ENCODE measurements around the gene AIFM1. TPM values are rescaled to one million over a fixed set of nuclear protein-coding genes. Genes with fewer than 3 reads are reported as not detected.

Gene AIFM1
- total RNA-seq (10 to 100 TPM; 11.6 to 35.8 (median 21.1) TPM), polyA plus RNA-seq (10 to 100 TPM; 24.8 to 35.4 TPM), total RNA-seq (19.4 reads per million, percentile 50 among the genes with 10 or more reads in this experiment)

GRCh38 chrX:130165703-130166502 lies at the start of gene AIFM1:
TSS of gene AIFM1 (minus strand) at chrX:130165841. CDS start at chrX:130165656, 185 bp downstream.
- H3K27ac ChIP-seq (ENCODE audit: low read depth, low read length) = peak within 1 kb of the TSS; percentile 78
- Mint-ChIP-seq H3K4me1 (peaks cover 6 to 41% (median 32%) of the 10 kb centered on the region in 7 donors), H3K27ac (peak within 1 kb of the TSS; percentile 85 to 96 (median 92)), H3K36me3 (no peaks in the 10 kb centered on the region), H3K9me3 (no peaks in the 10 kb centered on the region), H3K4me3 (peak within 1 kb of the TSS; percentile 84 to 98 (median 90)), H3K27me3 (no peaks in the 10 kb centered on the region)
- H3K9me3 ChIP-seq (ENCODE audit: control insufficient read depth in 2 of 3, low read length in 3 of 3) = no peaks in the 10 kb centered on the region
- peak; percentile 94 for ATAC-seq
- intact Hi-C loops (cut with micrococcal nuclease) = loop anchor here (1.0 to 5.0 kb wide), 9 partner anchors 7 to 736 kb away; partner anchors contain the start of genes ENOX2 (in 1 of the 2), ZDHHC9 (in 1 of the 2) and ZNF280C (in 1 of the 2)
- ChIA-PET CTCF (interaction anchor here (0.6 to 1.4 kb wide), 4 partner anchors 14 to 626 kb away, joined by 3 to 5 read pairs (median 4); partner anchors contain the start of gene OCRL), POLR2A (interaction anchor here (0.8 to 1.6 kb wide), 6 partner anchors 8 to 85 kb away, joined by 3 to 9 read pairs (median 4); no protein-coding TSS in a partner anchor)
- no peaks in the 10 kb centered on the region for H3K36me3 ChIP-seq (ENCODE audit: control insufficient read depth in 2 of 3, insufficient read depth in 3 of 3, low read length in 3 of 3)
- DNase-seq = peak; percentile 68 to 90 (median 84)
- peaks cover 8 to 10% of the 10 kb centered on the region in 2 donors for H3K4me1 ChIP-seq (ENCODE audit: control insufficient read depth in 2 of 2, insufficient read depth in 2 of 2, low read length in 2 of 2)
- H3K27me3 ChIP-seq (ENCODE audit: control insufficient read depth in 2 of 2, insufficient read depth in 2 of 2, low read length in 2 of 2) = no peaks in the 10 kb centered on the region
- peak within 1 kb of the TSS; percentile 87 for H3K4me3 ChIP-seq (ENCODE audit: low read length)

- Histone ChIP-seq H3K4me3 (ENCODE audit: low read length) (no peak overlapping the region), H3K27me3 (ENCODE audit: control insufficient read depth in 2 of 2, insufficient read depth in 2 of 2, low read length in 2 of 2) (no peaks in the 10 kb centered on the region), H3K36me3 (ENCODE audit: control insufficient read depth in 2 of 3, insufficient read depth in 3 of 3, low read length in 3 of 3) (peaks cover 0 to 3% (median 0%) of the 10 kb centered on the region in 3 experiments), H3K4me1 (ENCODE audit: control insufficient read depth in 2 of 2, insufficient read depth in 2 of 2, low read length in 2 of 2) (no peaks in the 10 kb centered on the region), H3K27ac (ENCODE audit: low read depth, low read length) (no peak overlapping the region), H3K9me3 (ENCODE audit: control insufficient read depth in 2 of 3, low read length in 3 of 3) (no peaks in the 10 kb centered on the region)
- DNase-seq (no peak), ATAC-seq (no peak)
- POLR2A ChIA-PET = no interaction called here
- Mint-ChIP-seq H3K4me3 (no peak overlapping the region), H3K36me3 (peaks cover 4 to 28% (median 13%) of the 10 kb centered on the region in 5 donors), H3K27ac (peak overlapping the region in 1 of 9 donors; percentile 38), H3K9me3 (no peaks in the 10 kb centered on the region), H3K27me3 (no peaks in the 10 kb centered on the region), H3K4me1 (peaks cover 0 to 22% (median 0%) of the 10 kb centered on the region in 7 donors)
- intact Hi-C loops (cut with micrococcal nuclease) = no loop called here
- CTCF ChIA-PET = no interaction called here
Observed at GRCh38 chrX:130213376-130213775, 47.7 kb upstream of the AIFM1 start.

- no peak overlapping the region for H3K4me3 ChIP-seq (ENCODE audit: low read length)
- DNase-seq = no peak
- H3K27ac Mint-ChIP-seq = peak overlapping the region in 1 of 9 donors; percentile 64
- CTCF ChIA-PET = no interaction called here
- H3K36me3 Mint-ChIP-seq = peaks cover 4 to 31% (median 13%) of the 10 kb centered on the region in 5 donors
- H3K9me3 ChIP-seq (ENCODE audit: control insufficient read depth in 2 of 3, low read length in 3 of 3) = no peaks in the 10 kb centered on the region
- H3K36me3 ChIP-seq (ENCODE audit: control insufficient read depth in 2 of 3, insufficient read depth in 3 of 3, low read length in 3 of 3) = peaks cover 0 to 3% (median 0%) of the 10 kb centered on the region in 3 experiments
- H3K9me3 Mint-ChIP-seq = no peaks in the 10 kb centered on the region
- no peaks in the 10 kb centered on the region for H3K27me3 Mint-ChIP-seq
- ATAC-seq = no peak
- H3K27me3 ChIP-seq (ENCODE audit: control insufficient read depth in 2 of 2, insufficient read depth in 2 of 2, low read length in 2 of 2) = no peaks in the 10 kb centered on the region
- H3K4me1 ChIP-seq (ENCODE audit: control insufficient read depth in 2 of 2, insufficient read depth in 2 of 2, low read length in 2 of 2) = no peaks in the 10 kb centered on the region
- POLR2A ChIA-PET = no interaction called here
- H3K27ac ChIP-seq (ENCODE audit: low read depth, low read length) = no peak overlapping the region
- peak overlapping the region in 1 of 10 donors; percentile 1 for H3K4me3 Mint-ChIP-seq
- intact Hi-C loops (cut with micrococcal nuclease) = no loop called here
- peaks cover 0 to 22% (median 0%) of the 10 kb centered on the region in 7 donors for H3K4me1 Mint-ChIP-seq
Observed at GRCh38 chrX:130212371-130212770, 46.7 kb upstream of the AIFM1 start.

GRCh38 chrX:130211415-130212186 lies 46.0 kb upstream of the AIFM1 start:
- no peaks in the 10 kb centered on the region for H3K27me3 Mint-ChIP-seq
- no peaks in the 10 kb centered on the region for H3K9me3 Mint-ChIP-seq
- CTCF ChIA-PET = no interaction called here
- DNase-seq (no peak), ATAC-seq (no peak)
- H3K4me3 Mint-ChIP-seq = peak overlapping the region in 1 of 10 donors; percentile 23
- no peak overlapping the region for H3K27ac ChIP-seq (ENCODE audit: low read depth, low read length)
- peaks cover 4 to 27% (median 13%) of the 10 kb centered on the region in 5 donors for H3K36me3 Mint-ChIP-seq
- no peak overlapping the region for H3K4me3 ChIP-seq (ENCODE audit: low read length)
- peaks cover 0 to 3% (median 0%) of the 10 kb centered on the region in 3 experiments for H3K36me3 ChIP-seq (ENCODE audit: control insufficient read depth in 2 of 3, insufficient read depth in 3 of 3, low read length in 3 of 3)
- intact Hi-C loops (cut with micrococcal nuclease) = no loop called here
- H3K4me1 Mint-ChIP-seq = peaks cover 0 to 22% (median 0%) of the 10 kb centered on the region in 7 donors
- peak overlapping the region in 1 of 9 donors; percentile 64 for H3K27ac Mint-ChIP-seq
- no peaks in the 10 kb centered on the region for H3K9me3 ChIP-seq (ENCODE audit: control insufficient read depth in 2 of 3, low read length in 3 of 3)
- no peaks in the 10 kb centered on the region for H3K27me3 ChIP-seq (ENCODE audit: control insufficient read depth in 2 of 2, insufficient read depth in 2 of 2, low read length in 2 of 2)
- H3K4me1 ChIP-seq (ENCODE audit: control insufficient read depth in 2 of 2, insufficient read depth in 2 of 2, low read length in 2 of 2) = no peaks in the 10 kb centered on the region
- POLR2A ChIA-PET = no interaction called here

GRCh38 chrX:130204647-130205046 lies 39.0 kb upstream of the AIFM1 start:
- H3K4me3 Mint-ChIP-seq = no peak overlapping the region
- POLR2A ChIA-PET = no interaction called here
- no peaks in the 10 kb centered on the region for H3K9me3 Mint-ChIP-seq

GRCh38 chrX:130197464-130197863 lies 31.8 kb upstream of the AIFM1 start:
- no peak overlapping the region for H3K27ac ChIP-seq (ENCODE audit: low read depth, low read length)
- intact Hi-C loops (cut with micrococcal nuclease) = no loop called here
- H3K4me1 ChIP-seq (ENCODE audit: control insufficient read depth in 2 of 2, insufficient read depth in 2 of 2, low read length in 2 of 2) = no peaks in the 10 kb centered on the region
- H3K27me3 ChIP-seq (ENCODE audit: control insufficient read depth in 2 of 2, insufficient read depth in 2 of 2, low read length in 2 of 2) = no peaks in the 10 kb centered on the region
- Mint-ChIP-seq H3K9me3 (no peaks in the 10 kb centered on the region), H3K4me3 (no peak overlapping the region), H3K36me3 (no peaks in the 10 kb centered on the region), H3K27me3 (no peaks in the 10 kb centered on the region), H3K27ac (no peak overlapping the region), H3K4me1 (peaks cover 0 to under 1% (median 0%) of the 10 kb centered on the region in 7 donors)
- ATAC-seq (no peak), DNase-seq (no peak)
- no peak overlapping the region for H3K4me3 ChIP-seq (ENCODE audit: low read length)
- ChIA-PET POLR2A (no interaction called here), CTCF (interaction anchor here (0.6 kb wide), 2 partner anchors 64 to 233 kb away, joined by 3 to 5 read pairs; no protein-coding TSS in a partner anchor)
- H3K9me3 ChIP-seq (ENCODE audit: control insufficient read depth in 2 of 3, low read length in 3 of 3) = no peaks in the 10 kb centered on the region
- no peaks in the 10 kb centered on the region for H3K36me3 ChIP-seq (ENCODE audit: control insufficient read depth in 2 of 3, insufficient read depth in 3 of 3, low read length in 3 of 3)

More at GRCh38 chrX:130204647-130205046, 39.0 kb upstream of the AIFM1 start:
- Histone ChIP-seq H3K27ac (ENCODE audit: low read depth, low read length) (no peak overlapping the region), H3K4me1 (ENCODE audit: control insufficient read depth in 2 of 2, insufficient read depth in 2 of 2, low read length in 2 of 2) (no peaks in the 10 kb centered on the region), H3K27me3 (ENCODE audit: control insufficient read depth in 2 of 2, insufficient read depth in 2 of 2, low read length in 2 of 2) (no peaks in the 10 kb centered on the region), H3K36me3 (ENCODE audit: control insufficient read depth in 2 of 3, insufficient read depth in 3 of 3, low read length in 3 of 3) (no peaks in the 10 kb centered on the region), H3K4me3 (ENCODE audit: low read length) (no peak overlapping the region), H3K9me3 (ENCODE audit: control insufficient read depth in 2 of 3, low read length in 3 of 3) (no peaks in the 10 kb centered on the region)
- no peak overlapping the region for H3K27ac Mint-ChIP-seq
- no peak for DNase-seq
- peaks cover 0 to 8% (median 4%) of the 10 kb centered on the region in 5 donors for H3K36me3 Mint-ChIP-seq
- no peaks in the 10 kb centered on the region for H3K27me3 Mint-ChIP-seq
- intact Hi-C loops (cut with micrococcal nuclease) = loop anchor here in 1 of 2 donors (10.0 kb wide), 1 partner anchor 60 kb away; the partner anchor contains the start of gene ZNF280C
- ATAC-seq = no peak
- CTCF ChIA-PET = no interaction called here
- no peaks in the 10 kb centered on the region for H3K4me1 Mint-ChIP-seq

Data from naive thymus-derived CD4-positive, alpha-beta T cell (primary cell).